Activated naive CD4-positive, alpha-beta T cell treated with anti-CD3 and anti-CD28 coated beads, Interleukin-2, amount 50 U/mL, for 72 hours (primary cell): Measurements from ENCODE around the gene RFX1. TPM values are rescaled to one million over a fixed set of nuclear protein-coding genes. Genes with fewer than 3 reads are reported as not detected.

Experiments used
- ATAC-seq, 2 donors: fragments of 150-1000 bp; cut with Tn5 transposase; 2 replicates each; pipeline ENCODE4 v1.10.0; 2021; ENCODE audit warnings: mild to moderate bottlenecking in 2 of 2, moderate library complexity in 2 of 2
- DNase-seq, 2 donors: peaks; one replicate each; pipeline ENCODE4 v3.0.0; 2021 to 2022; ENCODE audit warnings: low spot score in 2 of 2
- H3K27ac Mint-ChIP-seq, 2 donors: one replicate each; pipeline ENCODE4 v1.8.0; 2022; ENCODE audit warnings: mild to moderate bottlenecking in 2 of 2, mixed read lengths in 2 of 2
- H3K36me3 Mint-ChIP-seq, 2 donors: one replicate each; pipeline ENCODE4 v1.8.0; 2022; ENCODE audit warnings: mixed read lengths in 2 of 2
- H3K9me3 Mint-ChIP-seq, 2 donors: one replicate each; pipeline ENCODE4 v1.8.0; 2022; ENCODE audit warnings: mixed read lengths in 2 of 2
- total RNA-seq, 2 donors: library from RNA; stranded (reverse); gene quantifications; one replicate each; pipeline ENCODE4 v1.2.3, GENCODE V29; 2022

Gene RFX1
- total RNA-seq, 2 donors from 2014 or later = 9.7 to 14.5 TPM

- DNase-seq (no peak), ATAC-seq (no peak)
- Mint-ChIP-seq H3K27ac (no peak overlapping the region), H3K36me3 (no peaks in the 10 kb centered on the region), H3K9me3 (no peaks in the 10 kb centered on the region)
Measured at GRCh38 chr19:13963603-13964105, 42.5 kb downstream of the RFX1 start.

GRCh38 chr19:13962699-13963602, 43.2 kb downstream of the RFX1 start:
- Mint-ChIP-seq H3K36me3 (no peaks in the 10 kb centered on the region), H3K27ac (no peak overlapping the region), H3K9me3 (no peaks in the 10 kb centered on the region)
- DNase-seq = no peak
- no peak for ATAC-seq

DNA sequence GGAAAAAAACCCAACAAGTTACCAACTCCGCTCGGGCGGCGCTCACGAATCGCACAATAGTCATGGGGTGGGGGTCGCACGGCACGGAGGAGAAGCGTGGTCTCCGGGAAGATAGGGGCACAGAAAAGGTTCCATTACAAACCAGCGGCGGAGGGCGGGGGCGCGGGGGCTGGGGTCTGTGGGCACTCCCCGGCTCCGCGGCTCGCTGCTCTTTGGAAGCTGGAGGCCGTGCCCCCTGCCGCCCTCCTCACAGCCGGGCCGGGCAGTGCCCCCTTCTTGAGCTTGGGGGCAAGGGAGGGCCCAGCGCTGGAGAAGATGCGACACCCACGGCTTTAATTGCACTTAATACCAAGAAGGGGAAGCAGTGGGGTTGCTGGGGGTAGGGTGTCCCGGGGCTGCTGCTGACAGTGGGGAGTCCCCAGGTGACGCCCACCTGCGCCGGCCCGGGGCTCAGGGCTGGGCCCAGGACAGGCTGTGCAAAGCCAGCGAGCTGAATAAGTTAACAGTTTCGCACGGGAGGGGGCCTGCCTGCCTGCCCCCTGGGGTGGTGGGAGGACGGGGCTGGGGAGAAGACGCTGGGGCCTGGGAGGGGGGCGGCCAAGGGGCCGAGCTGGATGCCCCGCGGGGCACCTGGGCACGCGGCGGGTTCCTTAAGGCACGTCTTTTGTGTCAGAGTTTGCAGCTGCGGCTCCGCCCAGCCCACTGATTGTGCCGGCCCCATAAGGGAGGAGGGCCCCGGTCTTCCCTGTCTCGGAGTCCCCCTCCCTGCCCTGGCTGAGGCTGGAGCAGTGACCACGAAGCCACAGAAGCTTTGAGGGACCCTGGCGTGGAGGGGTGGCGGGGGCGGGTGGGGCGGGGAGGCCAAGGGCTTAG, 44.1 kb downstream of the RFX1 start:
- DNase-seq (no peak), ATAC-seq (no peak)
- no peaks in the 10 kb centered on the region for H3K36me3 Mint-ChIP-seq
- H3K27ac Mint-ChIP-seq = no peak overlapping the region
- no peaks in the 10 kb centered on the region for H3K9me3 Mint-ChIP-seq

DNA sequence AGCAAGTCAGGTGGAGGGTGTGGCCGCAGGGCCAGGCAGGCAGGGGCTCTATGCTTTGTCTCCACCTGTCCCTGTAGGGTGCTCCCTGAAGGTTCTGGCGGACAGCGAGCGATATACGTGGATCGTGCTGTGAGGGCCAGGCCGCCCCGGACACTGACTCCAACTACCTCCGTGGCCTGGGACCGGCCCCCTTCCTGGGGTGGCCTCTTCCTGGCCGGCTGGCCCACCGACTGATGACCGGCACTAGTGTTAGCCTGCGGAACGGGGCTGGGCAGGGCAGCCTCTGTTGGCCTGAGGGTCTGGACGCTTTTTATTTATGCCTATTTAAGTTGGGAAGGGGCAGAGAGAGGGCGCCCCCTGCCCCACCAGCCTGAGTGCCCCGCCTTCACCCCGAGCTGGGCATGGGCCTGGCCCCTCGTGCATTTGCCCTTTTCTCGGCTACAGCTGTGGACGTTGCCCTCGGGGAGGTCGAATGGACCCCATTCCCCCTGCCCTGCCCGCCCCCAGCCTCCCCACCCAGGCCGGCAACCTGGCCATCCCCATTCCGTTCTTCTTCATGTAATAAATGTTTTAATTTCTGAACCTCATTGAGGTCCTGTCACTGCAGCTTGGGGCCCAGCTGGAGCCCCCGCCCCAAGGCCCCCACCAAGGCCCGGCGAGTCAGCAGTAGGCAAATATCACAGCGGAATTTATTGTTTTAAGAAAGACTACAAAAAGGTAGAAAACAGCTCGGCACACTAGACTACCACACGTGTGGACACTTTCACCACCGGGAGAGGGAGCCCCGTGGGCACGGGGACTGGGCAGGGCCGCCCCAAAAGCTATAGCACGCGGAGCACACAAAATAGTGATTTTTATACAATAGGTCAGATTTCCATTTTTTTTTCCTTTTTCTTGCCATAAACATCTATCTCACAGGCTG, 45.0 kb downstream of the RFX1 start:
- no peaks in the 10 kb centered on the region for H3K36me3 Mint-ChIP-seq

GRCh38 chr19:13959962-13960862, 45.9 kb downstream of the RFX1 start:
- ATAC-seq (peak; percentile 33 to 43), DNase-seq (no peak)
- no peaks in the 10 kb centered on the region for H3K9me3 Mint-ChIP-seq
- peak overlapping the region in 1 of 2 donors; percentile 32 for H3K27ac Mint-ChIP-seq
- no peaks in the 10 kb centered on the region for H3K36me3 Mint-ChIP-seq

More for the DNA sequence above, 45.0 kb downstream of the RFX1 start:
- DNase-seq (no peak), ATAC-seq (peak in 1 of 2 donors; percentile 14)
- Mint-ChIP-seq H3K9me3 (no peaks in the 10 kb centered on the region), H3K27ac (peak overlapping the region; percentile 32 to 77)

- Mint-ChIP-seq H3K9me3 (no peaks in the 10 kb centered on the region), H3K27ac (no peak overlapping the region), H3K36me3 (no peaks in the 10 kb centered on the region)
- DNase-seq = no peak
- peak in 1 of 2 donors; percentile 2 for ATAC-seq
Measured at GRCh38 chr19:13959141-13959961, 46.8 kb downstream of the RFX1 start.

DNA sequence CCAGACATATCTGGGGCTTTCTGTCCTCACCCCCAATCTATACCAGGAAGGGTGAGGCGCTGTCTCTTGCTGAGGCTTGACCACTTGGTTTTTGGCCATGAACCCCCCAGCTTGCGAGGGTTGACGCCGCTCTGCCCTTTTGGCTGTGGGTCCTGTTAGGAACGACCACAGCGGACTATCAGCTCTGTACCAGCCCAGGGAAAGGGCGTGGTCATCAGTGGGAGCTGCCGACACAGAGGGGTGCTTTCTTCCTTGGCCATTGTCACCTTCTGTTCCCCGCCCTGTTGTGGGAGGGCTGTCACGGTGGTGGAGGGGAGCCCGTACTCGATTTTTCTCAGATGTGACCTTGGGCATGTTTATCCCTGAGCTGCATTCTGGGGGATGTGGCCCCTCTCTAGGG, 48.1 kb downstream of the RFX1 start:
- DNase-seq = no peak
- Mint-ChIP-seq H3K9me3 (no peaks in the 10 kb centered on the region), H3K27ac (peak overlapping the region in 1 of 2 donors; percentile 90), H3K36me3 (peaks cover 0 to 4% of the 10 kb centered on the region in 2 donors)
- no peak for ATAC-seq

DNA sequence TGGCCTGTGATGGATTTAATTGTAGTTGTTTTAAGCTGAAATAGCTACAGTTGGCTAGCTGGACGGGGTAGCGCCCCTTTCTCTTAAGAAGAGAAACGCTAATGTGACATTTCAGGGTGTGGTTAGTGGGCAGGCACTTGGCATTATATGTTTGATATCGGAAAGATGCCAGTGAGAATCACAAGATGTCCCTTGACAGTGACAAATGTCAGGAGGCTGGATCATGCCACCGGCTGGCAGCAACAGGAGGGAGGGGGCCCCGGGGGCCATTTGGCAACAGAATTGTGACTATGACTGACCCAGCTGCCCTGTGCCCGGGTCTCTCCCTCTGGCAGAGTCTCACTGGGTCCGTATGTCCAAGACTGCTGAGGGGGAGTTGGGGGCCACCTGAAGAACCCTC, 49.1 kb downstream of the RFX1 start:
- H3K9me3 Mint-ChIP-seq = no peaks in the 10 kb centered on the region
- no peak for ATAC-seq
- peak overlapping the region in 1 of 2 donors; percentile 24 for H3K27ac Mint-ChIP-seq
- no peak for DNase-seq
- peaks cover 0 to 4% of the 10 kb centered on the region in 2 donors for H3K36me3 Mint-ChIP-seq

GRCh38 chr19:13956365-13956744, 49.8 kb downstream of the RFX1 start:
- DNase-seq (no peak), ATAC-seq (no peak)
- Mint-ChIP-seq H3K9me3 (no peaks in the 10 kb centered on the region), H3K36me3 (peaks cover 0 to 4% of the 10 kb centered on the region in 2 donors), H3K27ac (no peak overlapping the region)

GRCh38 chr19:13955662-13956364, 50.3 kb downstream of the RFX1 start:
- DNase-seq = no peak

DNA sequence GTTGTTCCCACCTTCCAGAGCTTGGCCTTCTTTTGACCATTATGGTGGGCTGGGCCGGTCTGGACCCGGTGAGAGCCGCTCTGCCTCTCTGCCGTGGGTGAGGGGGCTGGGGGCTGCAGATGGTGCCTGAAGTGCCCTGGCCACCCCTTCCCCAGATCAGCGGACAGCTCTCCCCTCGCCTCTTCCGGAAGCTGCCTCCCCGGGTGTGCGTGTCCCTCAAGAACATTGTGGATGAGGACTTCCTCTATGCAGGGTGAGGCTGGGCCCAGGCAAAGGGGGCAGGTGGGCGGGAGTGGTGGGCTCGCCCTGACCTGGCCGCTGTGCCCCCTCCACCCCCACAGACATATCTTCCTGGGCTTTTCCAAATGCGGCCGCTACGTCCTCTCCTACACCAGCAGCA, 51.9 kb downstream of the RFX1 start:
- Mint-ChIP-seq H3K27ac (peak overlapping the region in 1 of 2 donors; percentile 80), H3K36me3 (peaks cover 0 to 4% of the 10 kb centered on the region in 2 donors), H3K9me3 (no peaks in the 10 kb centered on the region)
- ATAC-seq = no peak
- DNase-seq = no peak

More at GRCh38 chr19:13955662-13956364, 50.3 kb downstream of the RFX1 start:
- Mint-ChIP-seq H3K27ac (no peak overlapping the region), H3K36me3 (peaks cover 0 to 4% of the 10 kb centered on the region in 2 donors), H3K9me3 (no peaks in the 10 kb centered on the region)
- ATAC-seq = no peak

GRCh38 chr19:13952931-13953531, 53.1 kb downstream of the RFX1 start:
- Mint-ChIP-seq H3K36me3 (peaks cover 0 to 4% of the 10 kb centered on the region in 2 donors), H3K9me3 (no peaks in the 10 kb centered on the region), H3K27ac (peak overlapping the region; percentile 80 to 89)
- DNase-seq = no peak
- ATAC-seq = no peak

DNA sequence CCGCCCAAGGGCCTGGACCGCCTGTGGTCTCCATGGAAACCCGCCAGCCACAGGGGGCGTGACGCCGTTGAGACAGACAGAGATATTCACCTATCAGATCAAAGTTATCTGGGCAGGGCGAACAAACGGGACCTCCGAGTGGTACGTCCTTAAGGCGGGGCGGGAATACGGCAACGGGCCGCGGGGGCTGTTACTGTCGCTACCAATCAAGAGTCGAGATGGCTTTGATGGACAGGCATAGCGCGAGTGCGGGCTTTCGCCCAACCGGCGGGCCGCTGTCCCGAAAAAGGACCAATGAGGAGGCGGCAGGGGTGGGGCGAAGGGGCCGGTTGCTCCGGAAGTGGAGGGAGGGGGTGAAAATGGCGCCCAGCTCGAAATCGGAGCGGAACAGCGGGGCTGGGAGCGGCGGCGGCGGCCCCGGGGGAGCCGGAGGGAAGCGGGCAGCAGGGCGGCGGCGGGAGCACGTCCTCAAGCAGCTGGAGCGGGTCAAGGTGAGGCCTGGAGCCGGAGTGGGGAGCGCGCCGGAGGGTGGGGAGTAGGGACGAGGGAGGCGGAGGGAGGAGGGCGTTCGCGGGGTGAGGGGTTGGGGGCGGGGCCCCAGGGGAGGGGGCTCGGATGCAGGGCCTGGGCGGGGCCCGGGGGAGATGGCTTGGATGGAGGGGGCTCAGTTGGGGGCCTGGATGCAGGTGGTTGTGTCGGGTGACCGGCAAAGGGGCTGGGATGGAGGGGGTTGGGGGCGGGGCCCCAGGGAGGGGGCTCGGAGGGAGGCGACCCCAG, 53.8 kb downstream of the RFX1 start, which contains the start of gene DCAF15:
TSS of gene DCAF15 (plus strand) at position 356 of the 777 bp plus-strand sequence. CDS start at position 360, 4 bp downstream.
- H3K27ac Mint-ChIP-seq = peak within 1 kb of the TSS; percentile 80 to 98
- ATAC-seq (peak; percentile 98), DNase-seq (peak; percentile 98 to 100)
- no peaks in the 10 kb centered on the region for H3K9me3 Mint-ChIP-seq
- H3K36me3 Mint-ChIP-seq = peaks cover 0 to 4% of the 10 kb centered on the region in 2 donors
